HUDEP-2 (cell line): ENCODE data around the gene SLC1A2.
A peak's percentile ranks its signal among the peaks of the same experiment; 100 is the strongest.

Source experiments
- DNase-seq, 76 experiments: peaks; one replicate each; lab custom pipeline; 2025; ENCODE audit not compliant: unreplicated experiment in 76 of 76; lab: John Stamatoyannopoulos, UW

The SLC1A2 gene

DNA sequence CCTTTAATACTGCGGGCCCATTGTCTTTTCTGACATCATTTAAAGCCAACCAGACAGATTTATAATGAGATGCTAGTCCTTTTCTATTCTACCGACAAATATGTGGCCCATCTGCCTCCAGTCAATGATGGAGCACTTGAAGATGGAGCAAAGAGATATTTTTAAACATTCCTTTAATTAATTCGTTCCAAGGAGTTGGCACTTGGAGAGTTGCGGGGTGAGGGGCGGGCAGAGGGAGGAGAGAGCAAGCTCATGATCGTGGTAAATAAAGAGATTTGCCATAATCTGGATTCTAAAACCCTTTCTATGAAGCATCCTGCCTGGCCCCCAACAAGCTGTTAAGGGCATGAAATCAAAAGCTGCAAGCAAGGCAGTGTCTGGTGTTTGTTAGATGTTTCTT is 5.0 kb downstream of the SLC1A2 start:
- no peak for DNase-seq

GRCh38 chr11:35413598-35413997 is 5.8 kb downstream of the SLC1A2 start:
- no peak for DNase-seq

GRCh38 chr11:35412285-35412684 is 7.1 kb downstream of the SLC1A2 start:
- no peak for DNase-seq

DNA sequence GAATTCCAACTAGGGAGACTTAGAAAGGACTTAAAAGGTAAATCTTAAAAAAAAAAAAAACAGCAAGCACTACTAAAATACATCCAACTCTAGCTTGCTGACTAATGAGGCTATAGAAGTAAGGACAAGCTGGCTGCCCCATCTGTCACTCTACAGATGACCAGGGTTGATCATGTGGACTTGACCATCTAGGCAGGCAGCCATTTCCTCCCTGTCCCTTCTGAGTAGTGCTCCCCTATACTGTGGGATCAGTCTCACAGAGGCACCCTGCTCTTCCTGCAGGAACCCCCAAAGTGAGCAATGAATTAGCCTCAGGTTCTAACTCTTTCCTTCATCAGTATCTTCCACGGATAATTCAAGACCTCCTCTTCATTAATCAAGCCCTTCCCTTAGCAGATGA is 12.3 kb downstream of the SLC1A2 start:
- DNase-seq: no peak

DNA sequence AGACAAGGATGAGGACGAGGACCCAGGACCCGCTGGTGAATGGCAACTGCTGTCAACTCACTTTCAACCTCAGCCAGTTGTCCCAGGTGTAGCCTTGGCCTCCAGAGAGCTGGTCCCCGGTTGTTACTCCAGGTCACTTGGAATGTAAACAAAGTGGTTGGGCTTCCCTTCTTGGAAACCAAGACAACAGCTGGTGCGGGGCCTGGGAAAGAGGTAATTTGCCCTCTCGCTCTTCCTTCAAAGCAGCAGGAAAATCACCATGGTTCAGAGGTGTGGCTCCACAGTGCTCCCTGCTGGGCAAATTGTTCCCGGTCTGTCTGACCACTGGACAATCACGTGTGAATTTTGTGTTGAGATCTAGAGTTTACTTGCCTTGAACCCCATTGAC is 15.0 kb downstream of the SLC1A2 start:
- peak in 5 of 76 experiments; percentile 1 to 9 (median 5) for DNase-seq

DNA sequence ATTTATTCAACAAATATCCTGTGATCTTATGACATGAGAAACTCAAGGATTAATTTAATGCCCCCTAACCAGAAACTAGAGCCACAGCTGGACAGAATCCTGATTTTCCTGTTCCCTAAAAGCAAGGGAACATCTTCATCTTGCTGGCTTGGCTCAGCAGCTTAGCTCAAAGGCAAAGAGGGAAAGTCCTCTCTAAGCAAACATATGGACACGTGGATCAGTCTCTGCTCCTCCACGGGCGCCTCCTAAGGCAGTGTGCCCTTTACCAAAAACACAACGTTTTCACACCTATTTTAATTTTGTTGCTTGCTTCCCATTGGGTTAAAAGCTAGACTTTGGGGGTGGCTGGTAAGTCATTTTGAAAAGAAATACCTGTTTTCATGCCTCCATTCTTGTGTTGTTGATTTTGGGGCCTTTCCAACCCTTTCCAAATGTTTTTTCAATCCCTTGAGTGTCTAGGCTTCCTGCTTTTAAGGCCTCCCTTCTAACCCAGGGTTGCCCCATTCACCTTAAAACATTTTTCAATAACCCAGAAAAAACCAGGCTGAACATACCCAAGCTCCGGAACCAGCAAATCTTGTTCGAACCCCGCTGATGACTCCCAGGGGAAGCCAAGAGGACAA is 15.5 kb downstream of the SLC1A2 start:
- no peak for DNase-seq

DNA sequence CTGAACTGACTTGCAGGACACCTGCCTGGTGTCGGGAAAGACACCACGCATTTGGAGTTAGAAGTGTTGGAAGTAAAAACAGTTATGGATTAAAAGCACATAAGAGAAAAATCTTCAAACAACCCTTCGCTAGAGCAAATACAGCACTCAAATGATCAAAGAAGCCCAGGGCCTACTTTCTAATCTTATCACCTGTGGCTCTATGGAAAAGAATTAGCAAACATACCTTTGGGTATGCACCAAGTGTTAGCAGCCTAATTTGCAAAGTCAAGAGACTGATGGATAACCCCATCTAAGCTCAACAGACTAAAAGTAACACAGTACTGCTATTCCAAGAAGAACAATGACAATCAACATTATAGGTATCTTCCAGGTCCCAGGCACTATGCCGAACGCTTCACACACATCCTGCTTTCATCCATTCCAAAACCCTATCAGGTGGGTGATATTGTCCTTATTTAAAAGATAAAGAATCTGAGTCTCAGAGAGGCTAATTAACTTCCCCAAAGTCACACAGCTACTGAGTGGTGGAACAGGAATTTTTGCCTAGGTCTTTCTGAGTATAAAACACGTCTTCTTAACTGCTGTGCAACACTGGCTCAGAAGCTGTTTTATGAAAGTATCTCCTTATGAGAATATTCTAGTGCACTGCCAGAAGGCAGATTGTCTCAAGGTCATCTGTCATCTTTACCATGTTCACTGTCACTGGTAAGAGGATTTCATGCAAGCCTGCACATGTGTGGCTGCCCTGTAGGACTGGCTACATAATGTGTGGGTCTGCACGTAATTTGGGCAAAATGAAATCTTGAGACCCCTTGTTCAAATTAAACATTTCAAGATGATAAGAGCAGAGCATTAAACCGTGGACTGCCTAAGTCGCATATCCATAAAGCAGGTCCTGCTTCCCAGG is 16.4 kb downstream of the SLC1A2 start:
- no peak for DNase-seq

- DNase-seq: no peak
These were observed 20.5 kb downstream of the SLC1A2 start for GRCh38 chr11:35398881-35399280.

DNA sequence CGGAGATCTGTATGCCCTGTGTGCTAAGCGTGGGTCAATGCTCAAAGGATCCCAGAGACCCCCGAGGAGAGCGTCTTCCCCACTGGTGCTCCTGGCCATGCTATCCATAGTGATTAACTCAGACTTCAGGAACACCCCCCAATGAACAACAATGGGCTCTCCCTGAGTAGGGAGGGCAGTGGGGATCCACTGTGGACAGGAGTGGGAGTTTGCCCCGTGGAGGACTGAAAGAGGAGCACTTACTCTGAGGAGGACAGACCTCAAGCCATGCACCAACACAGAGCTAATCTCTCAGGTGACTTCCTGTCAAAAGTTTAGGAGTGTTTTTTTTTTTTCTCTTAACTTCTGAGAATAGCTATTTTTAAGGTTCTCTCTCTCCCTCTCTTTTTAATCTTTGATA is 24.4 kb downstream of the SLC1A2 start:
- DNase-seq: no peak

DNA sequence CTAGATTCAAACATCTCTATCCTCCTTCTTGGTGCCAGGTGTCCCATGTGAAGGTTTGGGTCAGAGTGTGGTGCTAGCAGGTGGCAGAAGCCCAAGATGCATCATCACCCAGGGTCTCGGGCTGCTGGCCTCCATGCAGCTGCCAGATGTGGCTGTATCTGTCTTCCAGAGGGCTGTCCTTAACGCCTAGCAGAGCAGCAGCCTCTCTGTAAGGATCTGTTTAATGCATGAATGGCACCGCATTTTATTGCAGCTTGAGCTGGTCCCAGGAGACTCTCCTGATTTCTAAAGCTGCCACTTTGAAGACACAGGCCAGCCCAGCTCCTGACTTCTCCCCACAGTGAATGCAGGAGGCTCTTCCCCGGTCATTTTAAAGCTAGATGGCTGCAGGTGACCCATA is 26.3 kb downstream of the SLC1A2 start:
- no peak for DNase-seq

DNA sequence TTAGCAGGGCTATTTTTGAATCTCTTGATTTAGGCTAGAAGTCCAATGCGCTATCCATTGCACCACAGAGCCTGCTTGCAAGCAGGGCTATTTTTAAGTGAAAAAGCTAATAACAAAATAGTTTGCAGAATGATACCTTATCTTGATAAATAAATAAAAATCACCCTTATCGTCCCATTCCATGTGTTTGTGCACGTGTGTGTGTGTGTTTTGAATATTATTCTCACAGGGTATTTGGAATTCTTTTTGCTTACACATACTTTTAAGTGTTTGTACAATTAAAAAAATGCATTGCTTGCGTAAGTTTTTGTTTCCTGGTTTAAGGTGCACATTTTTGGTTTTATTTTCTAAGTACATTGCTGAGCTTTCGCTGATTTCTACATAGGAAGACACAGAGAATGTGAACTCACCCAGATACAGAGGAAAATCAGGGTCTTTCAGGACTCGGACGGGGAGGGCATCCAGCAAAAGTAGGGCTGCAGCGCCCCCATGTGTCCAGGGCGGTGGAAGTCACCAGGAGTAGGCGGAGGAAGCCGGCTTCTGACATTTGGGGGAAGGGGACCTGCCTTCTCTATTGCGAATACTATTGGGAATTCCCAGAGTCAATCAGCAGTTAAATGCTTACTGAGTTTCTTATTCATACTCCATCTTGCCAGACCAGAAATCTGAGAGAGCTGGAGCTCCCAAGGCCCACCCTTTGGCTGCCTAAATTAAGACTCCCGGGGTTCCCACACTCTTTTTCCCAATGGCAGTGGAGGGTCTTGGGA is 27.3 kb downstream of the SLC1A2 start:
- DNase-seq: peak in 47 of 76 experiments; percentile 0 to 67 (median 30)

- no peak for DNase-seq
These were observed 28.3 kb downstream of the SLC1A2 start for GRCh38 chr11:35390737-35391682.

GRCh38 chr11:35389897-35390465 is 29.4 kb downstream of the SLC1A2 start:
- no peak for DNase-seq

GRCh38 chr11:35389112-35389511 is 30.2 kb downstream of the SLC1A2 start:
- no peak for DNase-seq

DNA sequence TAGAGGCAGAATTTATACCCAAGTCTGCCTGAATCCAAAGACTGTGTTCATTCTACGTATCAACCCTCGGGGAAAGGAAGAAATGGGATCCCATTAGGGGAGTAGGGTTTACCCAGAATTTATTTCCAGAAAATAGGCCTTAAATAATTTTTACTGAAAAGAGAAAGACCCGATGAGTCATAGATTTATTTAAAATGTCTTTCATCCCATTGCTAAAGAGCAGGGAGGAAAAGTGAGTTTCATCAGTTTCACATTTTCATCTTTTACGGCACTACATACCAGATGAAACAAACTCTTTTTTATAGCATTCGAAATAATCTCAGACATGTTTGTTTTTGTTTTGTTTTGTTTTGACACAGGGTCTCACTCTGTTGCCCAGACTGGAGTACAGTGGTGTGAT is 31.3 kb downstream of the SLC1A2 start:
- no peak for DNase-seq

GRCh38 chr11:35387111-35387982 is 32.0 kb downstream of the SLC1A2 start:
- no peak for DNase-seq

GRCh38 chr11:35383953-35384352 is 35.4 kb downstream of the SLC1A2 start:
- DNase-seq: no peak

- DNase-seq: no peak
These were observed 37.5 kb downstream of the SLC1A2 start for GRCh38 chr11:35381709-35382322.

DNA sequence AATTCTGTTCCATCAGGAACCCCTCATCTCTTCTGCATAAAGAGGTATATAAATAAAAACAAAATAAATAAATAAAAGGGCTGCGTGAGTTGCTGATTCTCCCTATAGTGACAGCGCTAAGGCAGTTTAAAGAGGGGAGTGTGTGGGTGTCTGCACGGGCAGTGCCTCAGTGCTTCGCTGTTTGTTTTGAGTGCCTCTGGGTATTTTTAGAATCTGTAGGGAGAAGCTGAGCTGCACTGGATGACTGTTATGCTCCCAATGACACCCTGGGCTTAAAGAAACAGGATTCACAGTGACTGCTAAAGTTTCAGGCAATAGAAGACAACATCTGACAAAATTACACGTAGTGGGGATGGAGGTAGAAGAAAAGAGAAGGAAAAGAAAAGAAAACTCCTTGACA is 38.8 kb downstream of the SLC1A2 start:
- DNase-seq: no peak
